Peyer's patch (tissue), 4 donors: Measurements from ENCODE around the gene OXCT1. TPM values are rescaled to one million over a fixed set of nuclear protein-coding genes. Genes with fewer than 3 reads are reported as not detected.

Source experiments
- DNase-seq, 3 donors: peaks; one replicate each; pipeline ENCODE4 v3.0.0-alpha.2; 2017 to 2019
- H3K27ac ChIP-seq, 4 donors: fragments of 200-600 bp; sonication (generic); one replicate each; pipeline ENCODE4 v1.5.1; 2016 to 2019
- H3K27me3 ChIP-seq, 2 donors: fragments of 200-600 bp; sonication (generic); one replicate each; pipeline ENCODE4 v1.5.1; 2019
- H3K36me3 ChIP-seq, 3 donors: fragments of 200-600 bp; sonication (generic); one replicate each; pipeline ENCODE4 v1.5.1; 2016 to 2019
- H3K4me1 ChIP-seq, 4 donors: fragments of 200-600 bp; sonication (generic); one replicate each; pipeline ENCODE4 v1.5.1; 2016 to 2019
- H3K4me3 ChIP-seq, 4 donors: fragments of 200-600 bp; sonication (generic); 1 replicate in 3 of 4; 2 replicates in 1 of 4; pipeline ENCODE4 v1.5.1; 2016 to 2019; ENCODE audit warnings: mild to moderate bottlenecking in 1 of 4
- H3K9me3 ChIP-seq, 4 donors: fragments of 200-600 bp; sonication (generic); one replicate each; pipeline ENCODE4 v1.5.1; 2016 to 2019; ENCODE audit warnings: mild to moderate bottlenecking in 1 of 4
- POLR2A ChIP-seq, 2 donors: fragments of 450-650 bp; IDR thresholded peaks; one replicate each; pipeline ENCODE4 v1.5.1; 2017; ENCODE audit warnings: antibody characterized with exemption in 2 of 2, mild to moderate bottlenecking in 2 of 2, moderate library complexity in 2 of 2
- total RNA-seq, 4 donors: library from RNA; depleted of rRNA; stranded (reverse); fragments of >200 nt; gene quantifications; one replicate each; pipeline ENCODE4 v1.1.0, GENCODE V29; 2016
- TF ChIP-seq, protein P1 (sequence below), 6 experiments: fragments of 450-650 bp in 4 of 6; fragments of 200-600 bp in 2 of 6; sonication (generic) in 1 of 6; IDR thresholded peaks; one replicate each; pipeline ENCODE4 v1.5.1; 2017 to 2019; ENCODE audit warnings: antibody characterized with exemption in 6 of 6, mild to moderate bottlenecking in 3 of 6, moderate library complexity in 1 of 6

Gene OXCT1
- total RNA-seq, 4 donors from 2014 or later, result 6.0 to 19.8 (median 10.0) TPM

DNA sequence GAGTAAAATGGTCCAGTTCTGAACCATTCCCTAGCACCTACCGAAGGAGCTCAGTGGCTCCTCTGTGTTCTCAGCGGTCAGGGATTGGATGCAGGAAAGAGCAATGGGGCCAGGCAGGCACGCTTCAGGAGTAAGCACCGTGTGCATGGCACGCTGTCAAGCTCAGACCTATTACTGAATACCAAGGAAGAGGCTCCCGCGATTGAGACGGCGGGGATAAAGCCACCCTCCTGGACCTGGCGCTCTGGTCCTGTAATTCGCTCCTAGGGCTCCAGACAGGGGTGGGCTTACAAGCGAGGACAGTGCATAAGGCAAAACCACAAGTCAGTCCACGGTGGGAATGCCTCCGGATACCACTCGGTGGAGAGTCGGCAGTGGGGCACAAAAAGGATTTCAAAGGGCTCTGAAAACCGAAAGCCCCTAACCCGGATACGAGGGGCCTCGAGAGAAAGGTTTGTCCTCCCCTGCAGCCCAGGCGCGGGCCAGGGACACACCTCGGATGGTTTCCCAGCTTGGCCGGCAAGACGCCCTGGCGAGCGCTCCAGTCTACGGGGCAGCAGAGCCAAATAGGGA lies 988 bp downstream of the OXCT1 start:
- peak in 2 of 3 donors; percentile 20 to 47 for DNase-seq
- Histone ChIP-seq H3K4me1 (peaks cover 0 to 18% (median 3%) of the 10 kb centered on the region in 4 donors), H3K4me3 (peak overlapping the region; percentile 66 to 87 (median 74)), H3K9me3 (no peaks in the 10 kb centered on the region), H3K27ac (peak overlapping the region; percentile 81 to 94 (median 84)), H3K36me3 (no peaks in the 10 kb centered on the region), H3K27me3 (no peaks in the 10 kb centered on the region)
- TF ChIP-seq POLR2A (IDR thresholded peaks at IDR 0.05), result no peak
- TF ChIP-seq, protein P1, sequence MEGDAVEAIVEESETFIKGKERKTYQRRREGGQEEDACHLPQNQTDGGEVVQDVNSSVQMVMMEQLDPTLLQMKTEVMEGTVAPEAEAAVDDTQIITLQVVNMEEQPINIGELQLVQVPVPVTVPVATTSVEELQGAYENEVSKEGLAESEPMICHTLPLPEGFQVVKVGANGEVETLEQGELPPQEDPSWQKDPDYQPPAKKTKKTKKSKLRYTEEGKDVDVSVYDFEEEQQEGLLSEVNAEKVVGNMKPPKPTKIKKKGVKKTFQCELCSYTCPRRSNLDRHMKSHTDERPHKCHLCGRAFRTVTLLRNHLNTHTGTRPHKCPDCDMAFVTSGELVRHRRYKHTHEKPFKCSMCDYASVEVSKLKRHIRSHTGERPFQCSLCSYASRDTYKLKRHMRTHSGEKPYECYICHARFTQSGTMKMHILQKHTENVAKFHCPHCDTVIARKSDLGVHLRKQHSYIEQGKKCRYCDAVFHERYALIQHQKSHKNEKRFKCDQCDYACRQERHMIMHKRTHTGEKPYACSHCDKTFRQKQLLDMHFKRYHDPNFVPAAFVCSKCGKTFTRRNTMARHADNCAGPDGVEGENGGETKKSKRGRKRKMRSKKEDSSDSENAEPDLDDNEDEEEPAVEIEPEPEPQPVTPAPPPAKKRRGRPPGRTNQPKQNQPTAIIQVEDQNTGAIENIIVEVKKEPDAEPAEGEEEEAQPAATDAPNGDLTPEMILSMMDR (IDR thresholded peaks at IDR 0.05), result no peak

DNA sequence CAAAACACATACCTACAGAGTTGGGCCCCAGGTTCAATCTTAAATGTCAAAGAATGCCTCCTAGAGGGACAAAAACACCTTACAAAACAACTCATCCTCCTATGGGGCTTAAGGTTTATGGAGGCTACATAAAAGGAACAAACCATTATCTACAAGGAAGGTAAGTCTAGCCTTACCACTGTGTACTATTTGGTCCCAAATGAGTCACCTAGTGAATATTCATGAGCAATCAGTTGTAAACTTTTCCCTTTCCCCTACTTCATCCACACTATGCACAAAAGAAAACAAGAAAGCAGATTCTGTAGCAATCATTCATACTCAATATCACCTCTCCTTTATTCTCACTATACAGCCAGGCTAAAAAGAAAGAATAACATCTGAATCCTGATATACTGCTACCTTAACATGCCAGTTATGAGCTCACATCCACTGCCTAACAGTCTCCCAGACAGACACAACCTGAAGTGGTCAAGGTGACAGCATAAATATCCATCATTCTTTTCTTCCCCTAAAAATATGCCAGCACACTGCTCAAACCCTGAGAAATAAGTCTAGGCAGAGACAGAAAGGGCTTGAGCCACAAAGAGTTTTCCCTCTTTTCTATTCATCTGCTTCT lies 6.2 kb downstream of the OXCT1 start:
- Histone ChIP-seq H3K4me3 (no peak overlapping the region), H3K4me1 (peaks cover 0 to 9% (median 0%) of the 10 kb centered on the region in 4 donors), H3K27ac (no peak overlapping the region), H3K27me3 (no peaks in the 10 kb centered on the region), H3K9me3 (no peaks in the 10 kb centered on the region), H3K36me3 (peaks cover 0 to 16% (median 0%) of the 10 kb centered on the region in 3 donors)
- no peak for TF ChIP-seq POLR2A (IDR thresholded peaks at IDR 0.05)
- TF ChIP-seq, protein P1 (IDR thresholded peaks at IDR 0.05), result no peak
- DNase-seq, result no peak

DNA sequence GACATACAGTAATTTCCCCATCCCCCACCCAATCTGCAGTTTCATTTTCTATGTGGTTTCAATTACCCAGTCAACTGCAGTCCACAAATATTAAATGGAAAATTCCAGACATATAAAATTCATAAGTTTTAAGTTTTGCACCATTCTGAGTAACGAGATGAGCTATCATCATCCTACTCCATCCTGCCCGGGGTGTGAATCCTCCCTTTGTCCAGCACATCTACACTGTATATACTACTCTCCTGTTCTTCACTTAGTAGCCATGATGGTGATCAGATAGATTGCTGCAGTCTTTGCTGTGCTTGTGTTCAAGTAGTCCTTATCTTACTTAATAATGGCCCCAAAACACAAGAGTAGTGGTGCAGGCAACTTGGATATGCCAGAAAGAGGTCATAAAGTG lies 11.3 kb downstream of the OXCT1 start:
- Histone ChIP-seq H3K9me3 (no peaks in the 10 kb centered on the region), H3K36me3 (peaks cover 0 to 24% (median 0%) of the 10 kb centered on the region in 3 donors), H3K27ac (no peak overlapping the region), H3K27me3 (no peaks in the 10 kb centered on the region), H3K4me1 (no peaks in the 10 kb centered on the region), H3K4me3 (no peak overlapping the region)
- TF ChIP-seq POLR2A (IDR thresholded peaks at IDR 0.05), result no peak
- TF ChIP-seq, protein P1 (IDR thresholded peaks at IDR 0.05), result no peak
- DNase-seq, result no peak

DNA sequence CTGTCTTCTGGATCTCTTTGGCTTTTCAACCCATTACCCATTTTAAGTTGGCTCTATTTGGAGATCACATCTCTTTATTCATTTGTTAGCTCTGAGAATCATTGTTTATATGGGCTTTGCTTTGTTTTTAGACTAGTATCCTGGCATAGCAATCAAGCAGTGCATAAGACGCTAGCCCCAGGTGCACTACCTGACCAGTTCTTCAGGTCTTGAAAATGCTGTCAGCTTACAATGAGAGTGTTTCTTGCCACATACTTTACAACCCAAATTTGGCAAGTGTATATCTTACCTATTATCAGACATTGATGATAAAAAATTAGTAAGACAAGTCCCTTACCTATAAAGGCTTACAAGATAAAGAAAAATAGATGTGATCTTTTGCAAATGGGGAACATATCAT lies 12.2 kb downstream of the OXCT1 start:
- TF ChIP-seq, protein P1 (IDR thresholded peaks at IDR 0.05), result no peak
- no peak for TF ChIP-seq POLR2A (IDR thresholded peaks at IDR 0.05)
- Histone ChIP-seq H3K9me3 (no peaks in the 10 kb centered on the region), H3K4me1 (no peaks in the 10 kb centered on the region), H3K27me3 (no peaks in the 10 kb centered on the region), H3K27ac (no peak overlapping the region), H3K4me3 (no peak overlapping the region), H3K36me3 (peaks cover 0 to 33% (median 0%) of the 10 kb centered on the region in 3 donors)
- DNase-seq, result no peak

DNA sequence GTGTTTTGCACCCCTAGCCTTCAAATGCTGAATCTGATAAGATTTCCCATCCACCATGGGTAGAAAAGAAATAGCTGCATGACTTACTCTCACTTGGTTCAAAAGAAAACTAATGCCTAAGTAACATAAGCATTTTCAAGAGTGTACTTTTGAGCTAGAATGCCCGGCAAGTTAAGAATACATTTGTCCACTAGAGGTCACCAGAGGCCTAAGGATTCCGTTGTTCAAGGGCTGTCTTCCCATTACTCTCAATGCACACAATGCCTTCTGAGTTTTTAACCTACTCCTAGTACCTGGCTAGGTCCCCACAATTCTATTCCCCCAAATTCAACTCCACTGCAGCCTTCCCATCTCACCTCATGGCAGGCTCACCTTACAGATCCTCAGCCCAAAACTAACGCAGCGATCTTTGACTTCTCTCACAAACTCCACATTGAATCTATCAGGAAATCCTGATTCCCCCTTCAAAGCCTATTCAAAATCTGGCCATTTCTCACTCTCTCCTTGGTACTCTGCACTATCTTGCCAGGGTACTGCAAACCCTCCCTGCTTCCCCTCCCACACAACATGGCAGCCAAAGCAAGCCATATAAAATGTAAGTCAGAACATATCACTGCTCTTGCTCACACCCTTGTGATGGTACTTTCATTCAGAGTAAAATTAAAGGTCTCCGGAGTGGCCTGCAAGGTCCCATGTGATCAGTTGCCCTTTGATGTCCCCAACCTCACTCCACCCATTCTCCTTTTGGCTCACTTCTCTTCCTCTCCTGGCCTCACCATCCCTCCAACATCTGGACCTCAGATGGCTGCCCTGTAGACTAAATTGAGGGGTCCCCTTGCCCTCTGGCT lies 13.4 kb downstream of the OXCT1 start:
- peaks cover 0 to 42% (median 0%) of the 10 kb centered on the region in 3 donors for H3K36me3 ChIP-seq
- DNase-seq, result peak in 2 of 3 donors; percentile 22 to 79

More for the DNA sequence above, 13.4 kb downstream of the OXCT1 start:
- no peaks in the 10 kb centered on the region for H3K4me1 ChIP-seq
- H3K9me3 ChIP-seq, result no peaks in the 10 kb centered on the region
- no peak overlapping the region for H3K4me3 ChIP-seq
- TF ChIP-seq, protein P1 (IDR thresholded peaks at IDR 0.05), result peak; percentile 39 to 87 (median 78)
- TF ChIP-seq POLR2A (IDR thresholded peaks at IDR 0.05), result no peak
- H3K27ac ChIP-seq, result no peak overlapping the region
- H3K27me3 ChIP-seq, result no peaks in the 10 kb centered on the region
